ENCODE results near the gene A4GALT. TPM values are rescaled to one million over a fixed set of nuclear protein-coding genes. Genes with fewer than 3 reads are reported as not detected.
"Not testable (repeated sequence)": the region's sequence is repeated elsewhere in the genome, so short reads cannot be mapped to it uniquely, and the experiment has no call there.

The A4GALT gene
- total and polyA plus RNA-seq, 10 of the 15 experiments (the other 5 are each of a cell fraction or from before 2014, with no cell fraction given) = 0.04 to 3.9 (median 2.3) TPM; not detected in 1

- TF ChIP-seq, protein P1, sequence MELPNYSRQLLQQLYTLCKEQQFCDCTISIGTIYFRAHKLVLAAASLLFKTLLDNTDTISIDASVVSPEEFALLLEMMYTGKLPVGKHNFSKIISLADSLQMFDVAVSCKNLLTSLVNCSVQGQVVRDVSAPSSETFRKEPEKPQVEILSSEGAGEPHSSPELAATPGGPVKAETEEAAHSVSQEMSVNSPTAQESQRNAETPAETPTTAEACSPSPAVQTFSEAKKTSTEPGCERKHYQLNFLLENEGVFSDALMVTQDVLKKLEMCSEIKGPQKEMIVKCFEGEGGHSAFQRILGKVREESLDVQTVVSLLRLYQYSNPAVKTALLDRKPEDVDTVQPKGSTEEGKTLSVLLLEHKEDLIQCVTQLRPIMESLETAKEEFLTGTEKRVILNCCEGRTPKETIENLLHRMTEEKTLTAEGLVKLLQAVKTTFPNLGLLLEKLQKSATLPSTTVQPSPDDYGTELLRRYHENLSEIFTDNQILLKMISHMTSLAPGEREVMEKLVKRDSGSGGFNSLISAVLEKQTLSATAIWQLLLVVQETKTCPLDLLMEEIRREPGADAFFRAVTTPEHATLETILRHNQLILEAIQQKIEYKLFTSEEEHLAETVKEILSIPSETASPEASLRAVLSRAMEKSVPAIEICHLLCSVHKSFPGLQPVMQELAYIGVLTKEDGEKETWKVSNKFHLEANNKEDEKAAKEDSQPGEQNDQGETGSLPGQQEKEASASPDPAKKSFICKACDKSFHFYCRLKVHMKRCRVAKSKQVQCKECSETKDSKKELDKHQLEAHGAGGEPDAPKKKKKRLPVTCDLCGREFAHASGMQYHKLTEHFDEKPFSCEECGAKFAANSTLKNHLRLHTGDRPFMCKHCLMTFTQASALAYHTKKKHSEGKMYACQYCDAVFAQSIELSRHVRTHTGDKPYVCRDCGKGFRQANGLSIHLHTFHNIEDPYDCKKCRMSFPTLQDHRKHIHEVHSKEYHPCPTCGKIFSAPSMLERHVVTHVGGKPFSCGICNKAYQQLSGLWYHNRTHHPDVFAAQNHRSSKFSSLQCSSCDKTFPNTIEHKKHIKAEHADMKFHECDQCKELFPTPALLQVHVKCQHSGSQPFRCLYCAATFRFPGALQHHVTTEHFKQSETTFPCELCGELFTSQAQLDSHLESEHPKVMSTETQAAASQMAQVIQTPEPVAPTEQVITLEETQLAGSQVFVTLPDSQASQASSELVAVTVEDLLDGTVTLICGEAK (IDR thresholded peaks at IDR 0.05; ENCODE audit: borderline replicate concordance) = no peak
- no peak for TF ChIP-seq POLR2A (IDR thresholded peaks at IDR 0.05; ENCODE audit: low read depth, low read length)
Measured at GRCh38 chr22:42678894-42679293, 41.8 kb downstream of the A4GALT start (continued).

GRCh38 chr22:42677936-42678335, 42.7 kb downstream of the A4GALT start:
- in situ Hi-C loops (cut with MboI); POLR2A ChIA-PET; H3K9ac ChIP-seq (ENCODE audit: control insufficient read depth, insufficient read depth, low read length); DNase-seq (ENCODE audit: low read depth, low spot score); RAD21 ChIA-PET (ENCODE audit: unreplicated experiment); BruUV-seq (replicated peaks); H3K36me3 ChIP-seq (ENCODE audit: control insufficient read depth in 2 of 2, insufficient read depth in 2 of 2, low read length in 1 of 2); H3K27me3 ChIP-seq (replicated peaks in 1 of 2; ENCODE audit: control insufficient read depth in 2 of 2, insufficient read depth in 2 of 2, low read length in 1 of 2); H4K20me1 ChIP-seq (ENCODE audit: control insufficient read depth, insufficient read depth); H3K79me2 ChIP-seq (ENCODE audit: control insufficient read depth, insufficient read depth, low read length); CTCF ChIA-PET; intact Hi-C loops (cut with micrococcal nuclease; ENCODE audit: unreplicated experiment); ATAC-seq; FAIRE-seq; H3K4me3 ChIP-seq; H3K4me2 ChIP-seq (ENCODE audit: control insufficient read depth, insufficient read depth); H3K4me1 ChIP-seq (ENCODE audit: control insufficient read depth, insufficient read depth, low read length); H3K27ac ChIP-seq (ENCODE audit: control insufficient read depth, insufficient read depth); H2AFZ ChIP-seq (ENCODE audit: control insufficient read depth, low read depth, low read length): not testable (repeated sequence)
- peaks cover 18% of the 10 kb centered on the region; the same call in 2 of the 3 replicates for H3K9me3 ChIP-seq (replicated peaks; ENCODE audit: control insufficient read depth, insufficient read depth, low read length)
- WGBS (ENCODE audit: insufficient coverage, insufficient replicate concordance, low lambda C conversion rate, missing lambda C conversion rate) = 46% methylated on average over 4 of the region's 4 CpGs
- SMC1A ChIA-PET (ENCODE audit: uncharacterized antibody, unreplicated experiment) = interaction anchor here (0.6 kb wide), 1 partner anchor 145 kb away, joined by 4 read pairs; no protein-coding TSS in a partner anchor
